Activated T-helper 1 cell treated with anti-CD3 and anti-CD28 coated beads, Interleukin-2, amount 50 U/mL, for 16 hours (primary cell): ENCODE results near the gene GABARAP.
A peak's percentile ranks its signal among the peaks of the same experiment; 100 is the strongest.

Source experiments
- DNase-seq, 2 donors: peaks; one replicate each; pipeline ENCODE4 v3.0.0-alpha.2; 2020; ENCODE audit warnings: low read depth in 1 of 2, low spot score in 1 of 2

The GABARAP gene

DNA sequence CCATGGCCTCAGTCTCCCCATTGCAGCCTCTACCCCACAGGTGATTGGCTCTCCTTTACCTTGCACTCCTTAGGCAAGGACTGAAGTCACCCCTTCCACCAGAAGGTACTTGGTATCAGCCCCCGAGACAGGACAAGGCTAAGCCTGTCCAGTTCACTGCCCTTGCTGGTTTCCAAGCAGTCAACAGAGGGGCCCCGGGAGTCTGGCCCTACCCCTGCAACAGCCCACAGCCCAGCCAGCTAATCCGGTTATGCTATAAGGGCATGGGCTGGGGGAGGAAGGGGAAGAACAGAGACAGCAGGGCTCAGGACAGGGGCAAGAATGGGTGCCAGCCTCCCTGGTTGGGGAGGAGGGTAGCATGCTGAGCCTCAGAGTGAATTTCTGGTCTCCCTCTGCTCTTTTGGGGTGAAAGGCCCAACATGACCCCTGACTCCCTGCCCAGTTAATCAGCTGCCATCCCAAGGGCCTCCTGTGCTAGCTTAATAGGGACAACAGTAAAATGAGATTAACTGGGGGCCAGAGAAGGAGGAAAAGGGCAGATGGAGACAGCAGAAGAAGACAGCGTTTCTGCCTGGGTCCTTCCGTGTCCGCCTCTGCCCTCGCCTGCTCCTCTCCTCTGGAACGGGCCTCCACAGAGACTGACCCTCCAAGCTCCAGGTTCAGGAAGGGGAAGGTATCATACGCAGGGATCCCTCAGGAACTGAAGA, 33.3 kb downstream of the GABARAP start:
- DNase-seq = no peak

GRCh38 chr17:7208027-7208571, 34.1 kb downstream of the GABARAP start:
- DNase-seq = no peak

- no peak for DNase-seq
Measured at GRCh38 chr17:7207120-7208001, 34.9 kb downstream of the GABARAP start.

GRCh38 chr17:7205561-7205960, 36.7 kb downstream of the GABARAP start:
- DNase-seq = no peak

- DNase-seq = peak; percentile 84 to 87
Measured at GRCh38 chr17:7204828-7205461, 37.3 kb downstream of the GABARAP start.

- DNase-seq = no peak
Measured at GRCh38 chr17:7204336-7204735, 37.9 kb downstream of the GABARAP start.

GRCh38 chr17:7203391-7203790, 38.9 kb downstream of the GABARAP start:
- DNase-seq = no peak

DNA sequence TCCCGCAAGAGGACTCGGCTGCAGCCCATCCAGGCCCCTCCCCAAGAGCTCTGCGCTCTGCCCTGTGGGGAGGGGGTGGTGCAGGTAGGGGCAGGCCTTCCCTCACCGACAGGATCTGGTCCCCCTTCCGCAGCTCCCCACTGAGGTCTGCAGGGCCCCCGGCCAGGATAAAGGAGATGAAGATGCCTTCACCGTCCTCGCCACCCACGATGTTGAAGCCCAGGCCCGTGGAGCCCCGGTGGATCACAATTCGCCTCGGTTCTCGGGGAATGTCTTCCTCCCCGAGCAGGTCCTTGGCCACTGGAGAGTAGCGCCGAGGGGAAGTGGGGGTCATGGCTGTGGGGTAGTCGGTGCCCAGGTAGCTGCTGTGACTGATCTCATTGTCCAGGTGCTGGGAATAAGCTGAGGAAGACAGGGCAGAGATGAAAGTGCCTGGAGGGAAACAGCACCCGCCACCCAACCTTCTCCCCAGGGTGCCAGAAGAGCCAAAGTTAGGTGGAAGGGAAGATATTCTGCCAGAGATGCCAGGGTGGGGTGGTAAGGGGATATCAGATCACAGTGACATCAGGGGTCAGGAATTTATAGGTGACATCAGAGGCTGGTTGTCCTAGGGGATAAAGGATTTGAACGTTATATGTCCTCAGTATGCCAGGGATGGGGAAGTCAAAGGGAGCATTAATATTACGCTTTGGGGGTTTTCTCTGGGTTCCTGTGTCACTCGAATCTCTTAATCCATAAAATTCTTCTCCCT, 45.4 kb downstream of the GABARAP start:
- no peak for DNase-seq

DNA sequence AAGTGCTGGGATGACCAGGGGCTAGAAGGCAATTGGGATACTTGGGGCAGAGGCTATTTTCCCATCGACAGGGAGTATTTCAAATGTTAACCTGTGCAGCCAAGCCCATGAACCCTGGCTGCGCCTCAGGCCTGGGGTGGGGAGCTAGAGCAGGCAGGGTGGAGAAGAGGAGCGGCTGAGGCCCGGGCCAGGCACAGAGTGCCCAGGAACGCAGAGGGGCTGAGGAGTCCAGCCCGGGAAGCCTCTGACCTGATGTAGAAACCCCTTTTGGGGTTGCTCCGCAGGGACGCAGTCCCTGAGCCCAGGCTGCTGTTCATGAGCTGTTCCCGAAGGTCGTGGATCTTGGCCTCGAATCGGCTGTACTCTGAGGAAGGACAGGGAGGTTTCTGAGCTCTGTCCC, 46.3 kb downstream of the GABARAP start:
- DNase-seq = no peak

DNA sequence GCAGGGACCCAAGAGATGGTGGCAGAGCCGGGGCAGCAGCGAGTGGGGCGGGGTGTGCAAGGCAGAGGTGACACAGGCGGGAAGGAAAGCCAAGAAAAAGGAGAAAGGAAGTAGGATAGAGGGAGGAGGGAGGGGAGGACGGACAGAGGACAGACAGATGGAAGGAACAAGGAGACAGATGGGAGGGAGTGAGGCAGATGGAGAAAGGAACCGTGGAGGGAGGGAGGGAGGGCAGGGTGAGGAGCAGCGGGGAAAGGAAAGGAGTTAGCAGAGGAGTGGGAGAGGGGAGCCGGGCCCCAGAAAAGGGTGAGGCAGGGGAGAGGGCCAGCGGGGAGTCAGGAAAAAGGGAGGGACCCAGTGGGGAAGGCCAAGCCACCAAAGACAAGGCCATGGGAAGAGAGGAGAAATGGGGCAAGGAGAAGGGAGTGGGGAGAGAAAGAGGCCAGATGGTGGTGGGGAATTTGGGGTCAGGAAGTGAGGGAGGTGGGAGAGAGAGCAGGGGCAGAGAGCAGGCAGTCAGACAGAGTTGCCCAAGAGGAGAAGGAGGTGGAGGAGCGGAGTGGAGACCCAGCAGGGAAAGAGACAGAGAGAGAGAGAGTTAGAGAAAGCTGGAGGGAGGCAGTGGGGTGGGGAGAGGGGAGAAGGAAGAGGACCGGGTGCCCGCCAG, 49.8 kb downstream of the GABARAP start:
- no peak for DNase-seq

DNA sequence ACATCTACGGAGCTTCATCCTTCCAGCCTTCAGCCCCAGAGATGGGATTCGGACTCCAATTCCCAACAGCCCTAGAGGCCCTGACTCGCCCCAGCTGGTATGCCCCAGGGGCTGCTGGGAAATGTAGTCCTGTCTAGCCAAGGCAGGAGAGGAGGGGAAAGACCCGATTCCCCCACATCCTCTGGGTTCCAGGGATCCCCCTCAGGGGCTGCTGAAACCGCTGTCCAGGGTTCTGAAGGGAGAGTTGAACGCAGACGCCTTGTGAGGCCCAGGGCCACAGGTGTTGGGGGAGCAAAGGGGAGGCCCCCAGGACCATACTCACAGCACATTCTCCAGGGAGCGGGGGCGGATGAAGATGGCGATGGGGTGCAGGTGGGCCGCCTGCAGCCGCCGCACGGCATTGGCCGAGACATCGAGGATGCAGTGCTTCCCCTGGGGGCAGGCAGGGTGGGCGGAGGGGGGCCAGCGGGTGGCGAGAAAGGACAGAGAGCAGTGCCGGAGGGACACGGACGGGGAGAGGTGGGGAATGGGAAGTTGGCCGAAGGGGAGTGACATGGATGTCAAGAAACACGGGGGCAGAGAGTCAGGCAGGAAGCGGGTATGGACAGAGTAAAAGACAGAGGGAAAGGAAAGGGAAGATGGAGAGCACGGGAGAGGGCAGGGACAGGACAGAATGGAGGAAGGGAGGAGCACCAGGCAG, 50.5 kb downstream of the GABARAP start:
- no peak for DNase-seq

DNA sequence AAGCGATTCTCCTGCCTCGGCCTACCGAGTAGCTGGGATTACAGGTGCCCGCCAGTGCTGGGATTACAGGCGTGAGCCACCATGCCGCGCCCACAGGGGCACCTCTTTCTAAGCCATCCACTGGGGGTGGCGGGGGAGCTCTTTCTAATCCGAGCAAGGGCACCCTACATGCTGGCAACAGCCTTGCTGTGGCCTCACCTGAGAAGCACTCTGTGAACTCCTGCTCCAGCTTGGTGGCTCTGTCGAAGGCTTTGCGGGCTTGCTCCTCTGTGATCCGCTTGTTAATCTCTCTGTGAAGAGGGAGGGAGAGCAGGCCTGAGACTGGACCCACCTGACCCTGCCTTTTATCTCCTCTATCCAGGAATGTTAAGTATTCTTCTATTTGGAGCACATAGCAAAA, 51.2 kb downstream of the GABARAP start:
- DNase-seq = no peak

GRCh38 chr17:7190276-7190917, 51.9 kb downstream of the GABARAP start:
- DNase-seq = no peak
